K562 (cell line): ENCODE data around the gene NES.

Experiments used
- CBX3 ChIP-seq, 2 experiments: IDR thresholded peaks; 1 replicate in 1 of 2; 2 replicates in 1 of 2; pipeline ENCODE4 v1.6.1; 2012; ENCODE audit warnings: inconsistent platforms in 2 of 2, low read length in 2 of 2, borderline replicate concordance in 1 of 2, control low read depth in 1 of 2
- CREB1 ChIP-seq, 2 experiments: sonication (generic) in 1 of 2; formaldehyde crosslinking in 1 of 2; IDR thresholded peaks; 2 replicates each; pipeline versions ENCODE4 v1.6.1 to v1.8.0; 2012 to 2022; ENCODE audit warnings: inconsistent platforms in 1 of 2, mild to moderate bottlenecking in 1 of 2, missing genetic modification reagents in 1 of 2, moderate library complexity in 1 of 2
- HDAC6 ChIP-seq: IDR thresholded peaks from 2 replicates; pipeline ENCODE4 v1.6.1; 2012; ENCODE audit warnings: low read depth, mild to moderate bottlenecking, control low read depth, inconsistent platforms, low read length, moderate library complexity
- POLR2A ChIP-seq: fragments of 450-650 bp; conservative IDR thresholded peaks from 2 replicates; pipeline ENCODE4 v1.6.1; 2016
- RCOR1 ChIP-seq, 2 experiments: IDR thresholded peaks; 2 replicates each; pipeline ENCODE4 v1.6.1; 2012; ENCODE audit warnings: low read depth in 2 of 2, low read length in 2 of 2, borderline replicate concordance in 1 of 2, improper control_type of control experiment in 1 of 2
- RUNX1 ChIP-seq: sonication (generic); IDR thresholded peaks from 2 replicates; pipeline ENCODE4 v1.6.1; 2016; ENCODE audit warnings: antibody characterized with exemption, low read depth
- ZFP36 ChIP-seq: fragments of 150-350 bp; IDR thresholded peaks from 2 replicates; pipeline ENCODE4 v1.6.1; 2018; ENCODE audit warnings: low read length, low read depth; ENCODE audit not compliant: partially characterized antibody
- TF ChIP-seq, protein P1 (sequence below): fragments of 250-450 bp; sonication (Bioruptor Pico); IDR thresholded peaks from 2 replicates; pipeline ENCODE4 v1.5.0; 2020; ENCODE audit warnings: mild to moderate bottlenecking, borderline replicate concordance
- TF ChIP-seq, protein P2 (sequence below): fragments of 450-650 bp; formaldehyde crosslinking; IDR thresholded peaks from 2 replicates; pipeline ENCODE4 v1.4.0; 2020; ENCODE audit warnings: mild to moderate bottlenecking, moderate library complexity
- TF ChIP-seq, protein P3 (sequence below): fragments of 250-450 bp; sonication (Bioruptor Pico); IDR thresholded peaks from 2 replicates; pipeline ENCODE4 v1.8.0; 2021; ENCODE audit warnings: mild to moderate bottlenecking, moderate library complexity
- TF ChIP-seq, protein P4 (sequence below), 2 experiments: fragments of 450-650 bp in 1 of 2; sonication (generic) in 1 of 2; formaldehyde crosslinking in 1 of 2; IDR thresholded peaks in 1 of 2; conservative IDR thresholded peaks in 1 of 2; 2 replicates each; pipeline versions ENCODE4 v1.6.1 to v1.8.1; 2016 to 2023; ENCODE audit warnings: mild to moderate bottlenecking in 2 of 2, moderate library complexity in 2 of 2, inconsistent platforms in 1 of 2, missing genetic modification reagents in 1 of 2
- TF ChIP-seq, protein P5 (sequence below): fragments of 450-650 bp; formaldehyde crosslinking; IDR thresholded peaks from 2 replicates; pipeline ENCODE4 v1.4.0; 2020; ENCODE audit warnings: mild to moderate bottlenecking
- TF ChIP-seq, protein P6 (sequence below): fragments of 200-800 bp; sonication (Bioruptor generic); IDR thresholded peaks from 2 replicates; pipeline ENCODE4 v1.6.1; 2017; ENCODE audit warnings: missing genetic modification characterization, missing compliant biosample characterization
- TF ChIP-seq, protein P7 (sequence below), 3 experiments: IDR thresholded peaks in 2 of 3; conservative IDR thresholded peaks in 1 of 3; 2 replicates each; pipeline ENCODE4 v1.5.1; 2011 to 2012; ENCODE audit warnings: low read length in 3 of 3, mild to moderate bottlenecking in 3 of 3, control low read depth in 2 of 3, improper control_type of control experiment in 1 of 3, inconsistent platforms in 1 of 3, low read depth in 1 of 3, mixed read lengths in 1 of 3, moderate library complexity in 1 of 3; ENCODE audit not compliant: insufficient read depth in 2 of 3

DNA sequence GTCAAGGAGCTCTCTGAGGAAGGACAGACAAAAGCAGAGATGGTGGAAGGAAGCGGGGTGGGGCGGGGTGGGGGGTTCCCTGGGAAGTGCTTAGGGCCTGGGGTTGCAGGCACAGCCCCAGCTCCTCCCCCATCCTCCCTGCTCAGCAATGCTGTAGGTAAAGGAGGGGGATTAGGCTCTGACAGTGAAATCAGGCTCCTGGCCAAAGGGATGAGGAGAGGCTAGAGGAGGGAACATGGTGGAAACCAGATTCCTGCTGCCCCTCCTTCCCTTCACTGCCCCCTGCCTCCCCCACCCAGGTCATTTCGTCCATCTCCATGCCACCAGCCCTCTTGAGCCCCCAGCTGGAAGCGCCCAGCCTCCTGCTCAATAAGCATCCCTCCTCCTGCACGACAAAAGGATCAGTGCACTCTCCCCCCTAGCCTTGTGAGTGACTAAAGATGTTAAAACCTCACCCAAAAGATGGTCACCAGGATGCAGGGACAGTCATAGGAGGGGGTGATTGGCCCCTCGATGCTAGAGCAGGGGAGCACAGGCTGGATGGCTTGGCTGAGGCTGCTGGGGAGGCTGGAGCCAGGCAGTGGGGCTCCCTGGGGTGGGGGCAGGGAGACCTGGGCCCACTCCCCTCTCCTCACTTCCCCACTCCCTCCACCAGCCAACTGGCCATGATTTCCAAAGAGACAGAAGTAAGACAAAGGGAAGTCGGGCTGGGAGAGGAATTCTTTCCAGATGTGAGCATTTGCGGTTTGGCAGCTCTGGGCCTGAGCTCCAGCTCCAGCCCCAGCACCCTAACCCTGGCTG lies 30.4 kb upstream of the NES start:
- TF ChIP-seq, protein P1, sequence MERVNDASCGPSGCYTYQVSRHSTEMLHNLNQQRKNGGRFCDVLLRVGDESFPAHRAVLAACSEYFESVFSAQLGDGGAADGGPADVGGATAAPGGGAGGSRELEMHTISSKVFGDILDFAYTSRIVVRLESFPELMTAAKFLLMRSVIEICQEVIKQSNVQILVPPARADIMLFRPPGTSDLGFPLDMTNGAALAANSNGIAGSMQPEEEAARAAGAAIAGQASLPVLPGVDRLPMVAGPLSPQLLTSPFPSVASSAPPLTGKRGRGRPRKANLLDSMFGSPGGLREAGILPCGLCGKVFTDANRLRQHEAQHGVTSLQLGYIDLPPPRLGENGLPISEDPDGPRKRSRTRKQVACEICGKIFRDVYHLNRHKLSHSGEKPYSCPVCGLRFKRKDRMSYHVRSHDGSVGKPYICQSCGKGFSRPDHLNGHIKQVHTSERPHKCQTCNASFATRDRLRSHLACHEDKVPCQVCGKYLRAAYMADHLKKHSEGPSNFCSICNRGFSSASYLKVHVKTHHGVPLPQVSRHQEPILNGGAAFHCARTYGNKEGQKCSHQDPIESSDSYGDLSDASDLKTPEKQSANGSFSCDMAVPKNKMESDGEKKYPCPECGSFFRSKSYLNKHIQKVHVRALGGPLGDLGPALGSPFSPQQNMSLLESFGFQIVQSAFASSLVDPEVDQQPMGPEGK (CRISPR knock-in tag), result no peak
- TF ChIP-seq, protein P2, sequence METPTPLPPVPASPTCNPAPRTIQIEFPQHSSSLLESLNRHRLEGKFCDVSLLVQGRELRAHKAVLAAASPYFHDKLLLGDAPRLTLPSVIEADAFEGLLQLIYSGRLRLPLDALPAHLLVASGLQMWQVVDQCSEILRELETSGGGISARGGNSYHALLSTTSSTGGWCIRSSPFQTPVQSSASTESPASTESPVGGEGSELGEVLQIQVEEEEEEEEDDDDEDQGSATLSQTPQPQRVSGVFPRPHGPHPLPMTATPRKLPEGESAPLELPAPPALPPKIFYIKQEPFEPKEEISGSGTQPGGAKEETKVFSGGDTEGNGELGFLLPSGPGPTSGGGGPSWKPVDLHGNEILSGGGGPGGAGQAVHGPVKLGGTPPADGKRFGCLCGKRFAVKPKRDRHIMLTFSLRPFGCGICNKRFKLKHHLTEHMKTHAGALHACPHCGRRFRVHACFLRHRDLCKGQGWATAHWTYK (CRISPR knock-in tag), result no peak
- TF ChIP-seq POLR2A, result no peak
- TF ChIP-seq RCOR1 (IDR thresholded peaks at IDR 0.05; ENCODE audit: borderline replicate concordance in 1 of 2, low read depth in 2 of 2, low read length in 2 of 2), result no peak
- TF ChIP-seq, protein P3, sequence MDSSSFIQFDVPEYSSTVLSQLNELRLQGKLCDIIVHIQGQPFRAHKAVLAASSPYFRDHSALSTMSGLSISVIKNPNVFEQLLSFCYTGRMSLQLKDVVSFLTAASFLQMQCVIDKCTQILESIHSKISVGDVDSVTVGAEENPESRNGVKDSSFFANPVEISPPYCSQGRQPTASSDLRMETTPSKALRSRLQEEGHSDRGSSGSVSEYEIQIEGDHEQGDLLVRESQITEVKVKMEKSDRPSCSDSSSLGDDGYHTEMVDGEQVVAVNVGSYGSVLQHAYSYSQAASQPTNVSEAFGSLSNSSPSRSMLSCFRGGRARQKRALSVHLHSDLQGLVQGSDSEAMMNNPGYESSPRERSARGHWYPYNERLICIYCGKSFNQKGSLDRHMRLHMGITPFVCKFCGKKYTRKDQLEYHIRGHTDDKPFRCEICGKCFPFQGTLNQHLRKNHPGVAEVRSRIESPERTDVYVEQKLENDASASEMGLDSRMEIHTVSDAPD, result no peak
- TF ChIP-seq, protein P4, sequence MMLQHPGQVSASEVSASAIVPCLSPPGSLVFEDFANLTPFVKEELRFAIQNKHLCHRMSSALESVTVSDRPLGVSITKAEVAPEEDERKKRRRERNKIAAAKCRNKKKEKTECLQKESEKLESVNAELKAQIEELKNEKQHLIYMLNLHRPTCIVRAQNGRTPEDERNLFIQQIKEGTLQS (IDR thresholded peaks at IDR 0.05), result no peak
- TF ChIP-seq, protein P4 (CRISPR knock-in tag; conservative IDR thresholded peaks at IDR 0.05), result no peak
- TF ChIP-seq, protein P5, sequence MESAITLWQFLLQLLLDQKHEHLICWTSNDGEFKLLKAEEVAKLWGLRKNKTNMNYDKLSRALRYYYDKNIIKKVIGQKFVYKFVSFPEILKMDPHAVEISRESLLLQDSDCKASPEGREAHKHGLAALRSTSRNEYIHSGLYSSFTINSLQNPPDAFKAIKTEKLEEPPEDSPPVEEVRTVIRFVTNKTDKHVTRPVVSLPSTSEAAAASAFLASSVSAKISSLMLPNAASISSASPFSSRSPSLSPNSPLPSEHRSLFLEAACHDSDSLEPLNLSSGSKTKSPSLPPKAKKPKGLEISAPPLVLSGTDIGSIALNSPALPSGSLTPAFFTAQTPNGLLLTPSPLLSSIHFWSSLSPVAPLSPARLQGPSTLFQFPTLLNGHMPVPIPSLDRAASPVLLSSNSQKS (CRISPR knock-in tag), result no peak
- no peak for TF ChIP-seq RUNX1
- no peak for TF ChIP-seq CBX3 (IDR thresholded peaks at IDR 0.05; ENCODE audit: borderline replicate concordance in 1 of 2, low read length in 2 of 2)
- TF ChIP-seq, protein P6, sequence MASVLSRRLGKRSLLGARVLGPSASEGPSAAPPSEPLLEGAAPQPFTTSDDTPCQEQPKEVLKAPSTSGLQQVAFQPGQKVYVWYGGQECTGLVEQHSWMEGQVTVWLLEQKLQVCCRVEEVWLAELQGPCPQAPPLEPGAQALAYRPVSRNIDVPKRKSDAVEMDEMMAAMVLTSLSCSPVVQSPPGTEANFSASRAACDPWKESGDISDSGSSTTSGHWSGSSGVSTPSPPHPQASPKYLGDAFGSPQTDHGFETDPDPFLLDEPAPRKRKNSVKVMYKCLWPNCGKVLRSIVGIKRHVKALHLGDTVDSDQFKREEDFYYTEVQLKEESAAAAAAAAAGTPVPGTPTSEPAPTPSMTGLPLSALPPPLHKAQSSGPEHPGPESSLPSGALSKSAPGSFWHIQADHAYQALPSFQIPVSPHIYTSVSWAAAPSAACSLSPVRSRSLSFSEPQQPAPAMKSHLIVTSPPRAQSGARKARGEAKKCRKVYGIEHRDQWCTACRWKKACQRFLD, result no peak
- no peak for TF ChIP-seq HDAC6
- no peak for TF ChIP-seq ZFP36
- TF ChIP-seq, protein P7, sequence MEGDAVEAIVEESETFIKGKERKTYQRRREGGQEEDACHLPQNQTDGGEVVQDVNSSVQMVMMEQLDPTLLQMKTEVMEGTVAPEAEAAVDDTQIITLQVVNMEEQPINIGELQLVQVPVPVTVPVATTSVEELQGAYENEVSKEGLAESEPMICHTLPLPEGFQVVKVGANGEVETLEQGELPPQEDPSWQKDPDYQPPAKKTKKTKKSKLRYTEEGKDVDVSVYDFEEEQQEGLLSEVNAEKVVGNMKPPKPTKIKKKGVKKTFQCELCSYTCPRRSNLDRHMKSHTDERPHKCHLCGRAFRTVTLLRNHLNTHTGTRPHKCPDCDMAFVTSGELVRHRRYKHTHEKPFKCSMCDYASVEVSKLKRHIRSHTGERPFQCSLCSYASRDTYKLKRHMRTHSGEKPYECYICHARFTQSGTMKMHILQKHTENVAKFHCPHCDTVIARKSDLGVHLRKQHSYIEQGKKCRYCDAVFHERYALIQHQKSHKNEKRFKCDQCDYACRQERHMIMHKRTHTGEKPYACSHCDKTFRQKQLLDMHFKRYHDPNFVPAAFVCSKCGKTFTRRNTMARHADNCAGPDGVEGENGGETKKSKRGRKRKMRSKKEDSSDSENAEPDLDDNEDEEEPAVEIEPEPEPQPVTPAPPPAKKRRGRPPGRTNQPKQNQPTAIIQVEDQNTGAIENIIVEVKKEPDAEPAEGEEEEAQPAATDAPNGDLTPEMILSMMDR (IDR thresholded peaks at IDR 0.05 in 2 of 3, conservative IDR thresholded peaks at IDR 0.05 in 1 of 3; ENCODE audit: insufficient read depth in 2 of 3, low read depth in 1 of 3, low read length in 3 of 3), result no peak
- TF ChIP-seq CREB1 (IDR thresholded peaks at IDR 0.05), result no peak
- no peak for TF ChIP-seq CREB1 (CRISPR knock-in tag; IDR thresholded peaks at IDR 0.05)
